Endothelial cell of umbilical vein (primary cell): ENCODE measurements around the gene CABCOCO1. TPM values are rescaled to one million over a fixed set of nuclear protein-coding genes. Genes with fewer than 3 reads are reported as not detected.

ENCODE experiments used
- Bru-seq: library from RNA; stranded (reverse); fragments of 400-500 nt; gene quantifications from one replicate; lab custom pipeline; 2021; lab: Mats Ljungman, UMichigan
- BruChase-seq, 2 experiments: library from RNA; stranded (reverse); fragments of 400-500 nt; gene quantifications; one replicate each; lab custom pipeline; 2021; lab: Mats Ljungman, UMichigan
- BruUV-seq: library from RNA; stranded (reverse); fragments of 400-500 nt; replicated peaks from 2 replicates; lab custom pipeline; 2021; lab: Mats Ljungman, UMichigan
- CTCF ChIA-PET: fragments of 300-600, 350-600 bp; sonication (Branson Sonifier 250); formaldehyde crosslinking; loops from one replicate; lab custom pipeline; 2021; ENCODE audit warnings: antibody characterized with exemption, inconsistent platforms; lab: Charles Lee
- POLR2A ChIA-PET: fragments of 300-600, 350-600 bp; sonication (Branson Sonifier 250); formaldehyde crosslinking; loops from one replicate; lab custom pipeline; 2021; ENCODE audit warnings: antibody characterized with exemption, inconsistent platforms; lab: Charles Lee
- DNase-seq: peaks from one replicate; pipeline ENCODE4 v3.0.0-alpha.2; 2011; ENCODE audit warnings: low read depth, low spot score
- FAIRE-seq: peaks from 2 replicates; lab custom pipeline; 2011; peaks lifted over from hg19 to GRCh38; lab: Jason Lieb, UNC
- H2AFZ ChIP-seq: 2 replicates; pipeline ENCODE4 v1.6.0; 2012; ENCODE audit warnings: low read depth, low read length, control low read depth, inconsistent platforms
- H3K27ac ChIP-seq: 2 replicates; pipeline ENCODE4 v1.5.1; 2011; ENCODE audit warnings: low read depth, mild to moderate bottlenecking, control low read depth, low read length, moderate library complexity; ENCODE audit not compliant: insufficient read depth
- H3K27me3 ChIP-seq, 2 experiments: 2 replicates each; pipeline versions ENCODE4 v1.6.0 to v1.6.1; 2011; ENCODE audit warnings: low read length in 2 of 2, mixed read lengths in 1 of 2; ENCODE audit not compliant: control insufficient read depth in 2 of 2, insufficient read depth in 2 of 2
- H3K36me3 ChIP-seq, 2 experiments: 2 replicates in 1 of 2; 3 replicates in 1 of 2; pipeline ENCODE4 v1.5.1; 2011; ENCODE audit warnings: low read length in 2 of 2, mild to moderate bottlenecking in 1 of 2, moderate library complexity in 1 of 2; ENCODE audit not compliant: control insufficient read depth in 2 of 2, insufficient read depth in 2 of 2; ENCODE audit errors: extremely low read depth in 1 of 2
- H3K4me1 ChIP-seq: 3 replicates; pipeline ENCODE4 v1.5.1; 2011; ENCODE audit warnings: mild to moderate bottlenecking, low read length; ENCODE audit not compliant: control insufficient read depth, insufficient read depth; ENCODE audit errors: extremely low read depth
- H3K4me2 ChIP-seq: 2 replicates; pipeline ENCODE4 v1.6.1; 2011; ENCODE audit warnings: low read length, control low read depth, mixed read lengths; ENCODE audit not compliant: insufficient read depth
- H3K4me3 ChIP-seq, 3 experiments: fragments of 200-600 bp in 1 of 3; sonication (generic), shearing (Covaris generic) in 1 of 3; replicated peaks in 1 of 3; 2 replicates each; pipeline ENCODE4 v1.5.1; 2011 to 2016; ENCODE audit warnings: control low read depth in 3 of 3, low read length in 3 of 3, mild to moderate bottlenecking in 2 of 3, inconsistent platforms in 1 of 3, low read depth in 1 of 3, moderate library complexity in 1 of 3; ENCODE audit not compliant: insufficient read depth in 1 of 3
- H3K79me2 ChIP-seq: 2 replicates; pipeline ENCODE4 v1.6.0; 2012; ENCODE audit warnings: low read length, inconsistent platforms; ENCODE audit not compliant: control insufficient read depth, insufficient read depth
- H3K9ac ChIP-seq: replicated peaks from 2 replicates; pipeline ENCODE3; 2011; ENCODE audit warnings: low read length, control low read depth; ENCODE audit not compliant: insufficient read depth; ENCODE audit errors: extremely low read depth
- H3K9me1 ChIP-seq: replicated peaks from 3 replicates; pipeline ENCODE4 v1.6.0; 2011; ENCODE audit warnings: mild to moderate bottlenecking, low read length; ENCODE audit not compliant: control insufficient read depth, insufficient read depth; ENCODE audit errors: extremely low read depth
- H3K9me3 ChIP-seq: replicated peaks from 2 replicates; pipeline ENCODE4 v1.5.1; 2012; ENCODE audit warnings: low read length, inconsistent platforms; ENCODE audit not compliant: control insufficient read depth, insufficient read depth
- H4K20me1 ChIP-seq: replicated peaks from 2 replicates; pipeline ENCODE3; 2011; ENCODE audit warnings: mild to moderate bottlenecking, low read length; ENCODE audit not compliant: control insufficient read depth, insufficient read depth; ENCODE audit errors: extremely low read depth
- EZH2 ChIP-seq: IDR thresholded peaks from 2 replicates; pipeline ENCODE4 v1.6.1; 2012; ENCODE audit warnings: borderline replicate concordance, low read depth, mild to moderate bottlenecking, moderate library complexity, low read length, inconsistent platforms; ENCODE audit not compliant: severe bottlenecking
- FOS ChIP-seq: IDR thresholded peaks from 2 replicates; pipeline ENCODE4 v1.6.1; 2011; ENCODE audit warnings: mild to moderate bottlenecking, low read length, moderate library complexity, borderline replicate concordance; ENCODE audit not compliant: insufficient read depth
- GATA2 ChIP-seq: IDR thresholded peaks from 2 replicates; pipeline ENCODE4 v1.7.0; 2011; ENCODE audit warnings: low read depth, mild to moderate bottlenecking, moderate library complexity, mixed read lengths, low read length; ENCODE audit not compliant: insufficient read length, insufficient read depth
- JUN ChIP-seq: IDR thresholded peaks from 2 replicates; pipeline ENCODE4 v1.6.1; 2011; ENCODE audit warnings: borderline replicate concordance, low read depth; ENCODE audit not compliant: insufficient read length, insufficient read depth
- MYC ChIP-seq: IDR thresholded peaks from one replicate; pipeline ENCODE4 v1.6.1; 2011; ENCODE audit warnings: mild to moderate bottlenecking, low read depth, low read length
- POLR2A ChIP-seq: IDR thresholded peaks from 2 replicates; pipeline ENCODE4 v1.6.1; 2012; ENCODE audit warnings: low read depth, mild to moderate bottlenecking, control low read depth, low read length
- POLR2AphosphoS5 ChIP-seq: IDR thresholded peaks from 2 replicates; pipeline ENCODE4 v1.6.1; 2012; ENCODE audit warnings: low read depth, mild to moderate bottlenecking, control low read depth, low read length, moderate library complexity; ENCODE audit not compliant: insufficient read depth
- dilution Hi-C: fragments of 300-500 bp; cut with MboI; formaldehyde crosslinking; loops from one replicate; pipeline ENCODE4 v1.15.0; 2019; ENCODE audit warnings: low sequenced_read_pairs; ENCODE audit not compliant: extremely low pct_ligation_motif_present
- intact Hi-C: fragments of 100-400 bp; cut with micrococcal nuclease; formaldehyde crosslinking; loops from one replicate; pipeline ENCODE4 v1.10.0; 2022
- long read RNA-seq: library from polyadenylated mRNA; stranded (forward); transcript quantifications from one replicate; pipeline ENCODE4 v2.0.0, GENCODE V29; 2021
- polyA minus RNA-seq, 3 experiments: library from RNA; depleted of rRNA, polyadenylated mRNA; stranded (reverse); fragments of >200 nt; gene quantifications; 1 replicate in 1 of 3; 2 replicates in 2 of 3; pipeline ENCODE4 v1.2.3, GENCODE V29; 2011
- polyA plus RNA-seq, 4 experiments: library from polyadenylated mRNA; depleted of rRNA in 3 of 4; stranded (reverse) in 3 of 4; unstranded in 1 of 4; fragments of >200 nt; gene quantifications; 2 replicates each; pipeline versions ENCODE4 v1.2.1 to v1.2.3, GENCODE V29; 2011 to 2012; ENCODE audit warnings: missing spikeins in 1 of 4
- total RNA-seq: library from RNA; stranded (reverse); gene quantifications from 2 replicates; pipeline ENCODE4 v1.2.3, GENCODE V29; 2021
- TF ChIP-seq, protein P1 (sequence below): IDR thresholded peaks from 2 replicates; pipeline ENCODE4 v1.6.1; 2011; ENCODE audit not compliant: insufficient read depth, insufficient read length
- TF ChIP-seq, protein P2 (sequence below), 2 donors: IDR thresholded peaks; 1 replicate in 1 of 2; 2 replicates in 1 of 2; pipeline ENCODE4 v1.5.1; 2011; ENCODE audit warnings: low read length in 2 of 2, mild to moderate bottlenecking in 2 of 2, moderate library complexity in 2 of 2, control low read depth in 1 of 2, inconsistent platforms in 1 of 2, low read depth in 1 of 2; ENCODE audit not compliant: insufficient read depth in 1 of 2; ENCODE audit errors: extremely low read depth in 1 of 2

CABCOCO1 gene
- 0.51 and 1.3 TPM in 2 replicates for total RNA-seq
- 0.06 TPM in 1 of 2 replicates, not detected in the other for polyA plus RNA-seq
- 0.30 and 0.35 TPM in 2 replicates for polyA plus RNA-seq (2011; cell fraction: cytosol; rRNA removed)
- 0.20 TPM in 1 of 2 replicates, not detected in the other for polyA plus RNA-seq (2011; cell fraction: nucleus; rRNA removed)
- polyA plus RNA-seq (2012) = 0.16 TPM in 1 of 2 replicates, not detected in the other
- 0.34 TPM in 1 of 2 replicates, not detected in the other for polyA minus RNA-seq
- polyA minus RNA-seq (2011; cell fraction: cytosol; rRNA and poly(A)+ RNA removed) = not detected
- not detected in 2 replicates for polyA minus RNA-seq (2011; cell fraction: nucleus; rRNA and poly(A)+ RNA removed)
- Bru-seq, nascent RNA = percentile 27 among the genes with signal in this experiment
- percentile 15 among the genes with signal in this experiment for BruChase-seq, experiment 1, labeled RNA remaining after a 6-hour chase
- BruChase-seq, experiment 2, labeled RNA remaining after a 2-hour chase = percentile 24 among the genes with signal in this experiment
- long read RNA-seq, partial matches to known transcripts = 2 of 4 reads
- long read RNA-seq, other reads (novel, unspliced or antisense) = 1 of 4 reads

- H3K79me2 ChIP-seq = no peaks in the 10 kb centered on the region
- BruUV-seq = no TSS peak
- DNase-seq (peak; percentile 68), FAIRE-seq (no peak)
- peak within 1 kb of the TSS; percentile 54 to 90 (median 58) for H3K4me3 ChIP-seq
- H3K9me1 ChIP-seq = no peaks in the 10 kb centered on the region
- TF ChIP-seq EZH2 = no peak
- no peaks in the 10 kb centered on the region for H3K27me3 ChIP-seq
- H3K9me3 ChIP-seq = no peaks in the 10 kb centered on the region
- peak within 1 kb of the TSS; percentile 81 for H3K4me2 ChIP-seq
- peak within 1 kb of the TSS; percentile 93 for H2AFZ ChIP-seq
- H3K27ac ChIP-seq = no peak within 1 kb of the TSS
- dilution Hi-C loops = no loop called here
- CTCF ChIA-PET = no interaction called here
- H3K4me1 ChIP-seq = no peaks in the 10 kb centered on the region
- POLR2A ChIA-PET = no interaction called here
- no peaks in the 10 kb centered on the region for H4K20me1 ChIP-seq
- no peaks in the 10 kb centered on the region for H3K36me3 ChIP-seq
- intact Hi-C loops = no loop called here
- peak within 1 kb of the TSS; percentile 48 for H3K9ac ChIP-seq
These were observed at the start of gene CABCOCO1 for GRCh38 chr10:61662794-61663259. Gene CABCOCO1 (plus strand): TSS chr10:61662929. CDS start chr10:61662973, 44 bp downstream.

GRCh38 chr10:61613665-61614064 is 49.1 kb upstream of the CABCOCO1 start:
- Histone ChIP-seq H3K9me1 (no peaks in the 10 kb centered on the region), H3K79me2 (no peaks in the 10 kb centered on the region), H3K36me3 (no peaks in the 10 kb centered on the region), H3K4me2 (no peak overlapping the region), H2AFZ (no peak overlapping the region), H3K9me3 (no peaks in the 10 kb centered on the region), H3K4me3 (no peak overlapping the region), H3K27me3 (no peaks in the 10 kb centered on the region), H3K27ac (no peak overlapping the region), H3K4me1 (peaks cover 5% of the 10 kb centered on the region), H4K20me1 (no peaks in the 10 kb centered on the region), H3K9ac (no peak overlapping the region)
- ChIA-PET CTCF (interaction anchor here (0.7 to 1.6 kb wide), 5 partner anchors 10 to 119 kb away, joined by 3 to 5 read pairs (median 3); no protein-coding TSS in a partner anchor), POLR2A (interaction anchor here (0.6 kb wide), 1 partner anchor 797 kb away, joined by 7 read pairs; no protein-coding TSS in a partner anchor)
- FAIRE-seq (no peak), DNase-seq (no peak)
- TF ChIP-seq, protein P1, sequence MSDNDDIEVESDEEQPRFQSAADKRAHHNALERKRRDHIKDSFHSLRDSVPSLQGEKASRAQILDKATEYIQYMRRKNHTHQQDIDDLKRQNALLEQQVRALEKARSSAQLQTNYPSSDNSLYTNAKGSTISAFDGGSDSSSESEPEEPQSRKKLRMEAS = no peak
- no peak for TF ChIP-seq POLR2AphosphoS5
- TF ChIP-seq EZH2 = no peak
- TF ChIP-seq MYC = no peak
- TF ChIP-seq, protein P2, sequence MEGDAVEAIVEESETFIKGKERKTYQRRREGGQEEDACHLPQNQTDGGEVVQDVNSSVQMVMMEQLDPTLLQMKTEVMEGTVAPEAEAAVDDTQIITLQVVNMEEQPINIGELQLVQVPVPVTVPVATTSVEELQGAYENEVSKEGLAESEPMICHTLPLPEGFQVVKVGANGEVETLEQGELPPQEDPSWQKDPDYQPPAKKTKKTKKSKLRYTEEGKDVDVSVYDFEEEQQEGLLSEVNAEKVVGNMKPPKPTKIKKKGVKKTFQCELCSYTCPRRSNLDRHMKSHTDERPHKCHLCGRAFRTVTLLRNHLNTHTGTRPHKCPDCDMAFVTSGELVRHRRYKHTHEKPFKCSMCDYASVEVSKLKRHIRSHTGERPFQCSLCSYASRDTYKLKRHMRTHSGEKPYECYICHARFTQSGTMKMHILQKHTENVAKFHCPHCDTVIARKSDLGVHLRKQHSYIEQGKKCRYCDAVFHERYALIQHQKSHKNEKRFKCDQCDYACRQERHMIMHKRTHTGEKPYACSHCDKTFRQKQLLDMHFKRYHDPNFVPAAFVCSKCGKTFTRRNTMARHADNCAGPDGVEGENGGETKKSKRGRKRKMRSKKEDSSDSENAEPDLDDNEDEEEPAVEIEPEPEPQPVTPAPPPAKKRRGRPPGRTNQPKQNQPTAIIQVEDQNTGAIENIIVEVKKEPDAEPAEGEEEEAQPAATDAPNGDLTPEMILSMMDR (IDR thresholded peaks at IDR 0.05; ENCODE audit: extremely low read depth in 1 of 2, insufficient read depth in 1 of 2, low read depth in 1 of 2, low read length in 2 of 2) = no peak
- no peak for TF ChIP-seq FOS
- TF ChIP-seq POLR2A = no peak
- TF ChIP-seq GATA2 = no peak
- no peak for TF ChIP-seq JUN
- no TSS peak for BruUV-seq
- dilution Hi-C loops = no loop called here
- intact Hi-C loops = no loop called here
